Thyroid gland (tissue), 4 donors: ENCODE results near the gene INMT.

Experiments used
- CTCF ChIP-seq, 6 experiments: fragments of 200-600 bp in 3 of 6; fragments of 450-650 bp in 3 of 6; sonication (generic) in 3 of 6; IDR thresholded peaks; one replicate each; pipeline ENCODE4 v1.5.1; 2016 to 2019; ENCODE audit warnings: antibody characterized with exemption in 6 of 6, mild to moderate bottlenecking in 2 of 6, inconsistent platforms in 1 of 6, moderate library complexity in 1 of 6
- POLR2A ChIP-seq, 2 donors: fragments of 450-650 bp; IDR thresholded peaks; one replicate each; pipeline ENCODE4 v1.6.1; 2017; ENCODE audit warnings: antibody characterized with exemption in 2 of 2, mild to moderate bottlenecking in 2 of 2, moderate library complexity in 1 of 2

GRCh38 chr7:30802812-30803211, 50.9 kb downstream of the INMT start:
- TF ChIP-seq POLR2A (IDR thresholded peaks at IDR 0.05) (no peak), CTCF (IDR thresholded peaks at IDR 0.05) (no peak)
